GM21423 (cell line): ENCODE results near the gene ADAMTS2.

ENCODE experiments used
- ATAC-seq: cut with Tn5 transposase; IDR thresholded peaks from one replicate; pipeline ENCODE4 v1.9.1; 2021; ENCODE audit warnings: mild to moderate bottlenecking, moderate library complexity; ENCODE audit not compliant: unreplicated experiment

Gene ADAMTS2

DNA sequence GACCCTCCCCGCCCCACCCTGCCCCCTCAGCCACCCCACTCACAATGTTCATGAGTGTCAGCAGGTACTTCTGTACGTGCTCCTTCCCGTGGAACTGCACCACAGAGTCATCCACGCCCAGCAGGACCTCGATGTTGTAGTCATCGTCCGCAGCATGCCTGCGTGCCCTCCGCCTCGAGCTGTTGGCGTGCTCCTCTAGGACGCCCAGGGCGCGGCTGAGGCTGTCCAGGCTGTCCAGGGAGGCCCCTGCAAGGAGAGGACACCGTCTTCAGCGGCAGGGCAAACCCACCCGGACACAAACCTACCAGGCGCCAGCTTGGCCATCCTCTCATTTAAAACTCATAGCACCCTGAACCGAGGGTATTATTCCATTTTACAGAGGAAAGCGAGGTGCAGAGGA, 137.8 kb downstream of the ADAMTS2 start:
- no peak for ATAC-seq

DNA sequence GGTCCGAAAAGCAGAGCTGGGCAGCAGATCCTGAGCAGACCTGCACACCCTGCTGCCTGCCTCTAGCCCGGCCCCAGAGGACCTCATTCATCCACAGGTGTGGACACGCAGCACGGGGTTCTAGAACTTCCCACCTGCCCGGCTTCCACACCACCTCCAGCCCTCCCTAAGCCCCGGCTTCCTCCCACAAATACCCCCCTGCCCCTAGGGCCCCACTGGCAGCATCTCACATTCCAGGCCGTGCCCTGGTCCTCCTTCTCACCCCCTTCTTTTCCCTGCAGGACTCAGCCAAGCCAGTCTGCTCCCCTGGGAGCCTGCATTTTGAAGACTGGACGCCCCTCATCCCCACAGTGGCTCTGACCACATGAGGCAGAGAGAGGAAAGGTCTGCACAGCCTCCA, 138.9 kb downstream of the ADAMTS2 start:
- ATAC-seq: no peak

DNA sequence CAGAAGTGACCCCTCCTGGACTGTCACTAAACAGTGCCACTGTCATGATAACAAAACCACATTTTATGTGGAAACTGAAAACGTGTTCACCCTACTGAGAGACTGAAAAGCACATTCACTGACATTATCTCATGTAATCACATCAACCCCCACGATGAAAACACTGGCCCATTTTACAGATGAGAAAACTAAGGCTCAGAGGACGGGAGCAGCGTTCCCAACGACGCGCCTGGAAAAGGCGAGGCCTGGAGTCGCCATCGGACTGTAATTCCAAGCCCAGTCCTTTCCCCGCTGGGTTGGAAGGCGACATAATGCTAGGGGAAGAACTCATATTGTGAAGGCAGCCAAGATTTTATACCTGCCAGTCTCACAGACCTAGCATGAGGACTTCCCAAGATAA, 140.0 kb downstream of the ADAMTS2 start:
- ATAC-seq: no peak

DNA sequence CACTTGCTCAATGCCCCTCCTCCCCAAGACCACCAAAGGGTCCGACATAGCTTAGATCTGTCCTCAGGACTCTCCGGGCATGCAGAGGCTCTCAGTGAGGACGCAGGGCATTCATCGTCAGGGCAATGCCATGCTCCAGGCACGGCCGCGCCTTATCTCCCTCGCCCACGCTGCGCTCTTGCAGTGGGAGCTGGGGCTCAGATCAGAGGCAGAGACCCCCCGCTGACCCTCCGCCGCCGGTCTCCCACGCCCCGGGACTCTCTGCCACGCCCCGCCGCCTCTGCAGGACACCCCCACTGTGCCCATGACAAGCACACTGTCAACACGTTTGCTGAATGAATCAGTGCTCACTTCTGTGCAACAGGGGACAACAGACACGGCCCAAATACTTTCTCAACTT, 140.7 kb downstream of the ADAMTS2 start:
- ATAC-seq: no peak

DNA sequence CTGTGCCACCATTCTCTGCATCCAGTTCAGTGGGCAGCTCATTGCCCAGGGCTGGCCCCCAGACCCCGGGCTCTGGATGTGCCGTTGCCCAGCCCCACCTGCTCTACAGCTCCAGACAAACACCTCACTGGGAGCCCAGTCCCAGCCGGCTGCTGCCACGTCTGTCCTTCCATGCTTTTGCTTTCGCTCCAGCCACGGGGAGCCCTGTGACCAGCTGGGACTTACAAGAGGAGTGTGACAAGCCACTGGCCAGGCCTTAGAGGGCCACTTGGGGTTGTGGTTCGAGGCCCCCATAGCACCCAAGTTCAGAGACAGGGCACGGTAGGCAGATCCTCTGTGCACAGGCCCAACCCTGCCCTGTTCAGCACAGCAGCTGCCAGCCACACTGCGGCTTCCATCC, 142.0 kb downstream of the ADAMTS2 start:
- no peak for ATAC-seq

DNA sequence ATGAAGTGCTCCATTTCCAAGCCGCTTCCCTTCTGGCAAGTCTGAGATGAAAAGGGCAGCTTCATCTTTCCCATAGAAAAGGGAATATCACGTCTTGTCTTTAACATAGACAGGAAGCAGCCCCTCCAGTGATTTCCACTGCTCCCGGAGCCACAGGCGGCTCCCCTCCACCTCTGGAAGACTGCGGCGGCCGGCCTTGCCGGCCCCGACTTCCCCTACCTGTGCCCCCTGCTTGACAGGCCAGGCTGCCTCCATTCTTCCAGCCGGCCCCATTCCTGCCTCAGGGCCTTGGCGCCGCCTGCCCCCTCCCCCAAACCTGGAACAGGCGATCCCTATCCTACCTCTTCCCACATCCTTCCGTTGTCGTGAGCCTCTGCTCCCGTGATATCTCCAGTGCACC, 143.3 kb downstream of the ADAMTS2 start:
- no peak for ATAC-seq

DNA sequence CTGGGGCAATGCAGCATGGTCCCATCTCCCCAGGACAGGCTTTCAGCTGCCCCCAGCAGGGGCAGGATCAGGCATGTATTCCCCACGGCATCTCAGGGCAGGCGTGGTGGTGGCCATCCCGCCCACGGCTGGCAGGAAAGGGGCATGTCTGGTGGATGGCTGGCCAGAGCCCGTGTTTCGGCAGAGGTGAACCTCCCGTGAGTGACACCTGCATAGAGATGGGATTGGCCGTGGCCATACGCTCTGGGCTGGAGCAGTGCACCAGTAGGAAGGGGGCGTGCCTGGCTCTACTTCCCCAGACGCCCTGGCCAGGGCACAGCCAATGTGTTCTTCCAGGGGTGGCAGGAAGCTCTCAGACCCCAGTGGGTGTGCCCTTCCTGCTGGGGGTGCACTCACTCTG, 146.0 kb downstream of the ADAMTS2 start:
- no peak for ATAC-seq

DNA sequence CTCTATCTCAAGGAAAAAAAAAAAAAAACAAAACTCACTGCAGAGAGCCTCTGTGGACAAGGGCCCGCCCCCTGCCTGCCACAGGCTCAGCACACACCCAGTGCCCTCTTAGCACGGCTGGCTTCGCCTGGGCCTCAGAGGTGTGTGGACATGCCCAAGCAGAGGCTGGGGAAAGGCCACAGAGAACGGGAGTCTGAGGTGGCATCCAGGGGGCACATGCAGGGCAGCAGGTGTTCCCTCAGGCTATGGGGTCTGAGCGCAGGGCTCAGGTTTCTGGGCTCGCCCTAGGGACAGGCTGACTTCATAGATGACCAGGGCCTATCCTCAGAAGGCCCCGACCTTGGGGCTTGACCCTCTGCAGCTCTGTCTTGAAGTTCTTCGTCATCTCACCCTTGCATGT, 146.4 kb downstream of the ADAMTS2 start:
- ATAC-seq: no peak

DNA sequence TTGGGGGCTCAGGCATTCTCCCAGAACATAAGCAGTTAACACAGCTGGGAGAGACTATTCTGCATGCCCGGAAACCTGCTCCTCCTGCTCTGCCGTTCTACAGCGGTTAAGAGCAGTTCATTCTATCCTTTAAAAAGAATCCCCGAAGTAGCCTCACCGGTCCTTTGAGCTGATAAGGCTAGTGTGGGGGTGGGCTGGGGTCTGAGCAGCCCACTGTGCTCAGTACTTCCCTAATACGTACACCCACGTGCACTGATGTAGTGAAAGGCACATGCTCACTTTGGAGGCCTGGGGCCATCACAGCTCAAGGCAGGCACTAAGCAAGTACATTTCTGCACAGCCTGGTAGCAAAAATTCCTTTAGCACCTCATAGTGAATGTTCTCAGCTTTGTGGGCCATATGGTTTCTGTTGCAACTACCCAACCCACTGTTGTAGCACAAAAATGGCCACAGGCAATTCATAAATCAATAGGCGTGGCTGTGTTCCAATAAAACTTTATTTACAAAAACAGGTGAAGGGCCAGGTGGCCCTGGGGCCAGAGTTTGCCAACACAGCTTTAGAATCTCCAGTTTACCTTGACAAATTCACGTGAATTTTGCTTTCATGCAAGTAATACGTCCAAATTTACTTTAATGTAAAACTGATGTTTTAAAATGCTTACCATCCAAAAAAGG, 148.7 kb downstream of the ADAMTS2 start:
- ATAC-seq: no peak

DNA sequence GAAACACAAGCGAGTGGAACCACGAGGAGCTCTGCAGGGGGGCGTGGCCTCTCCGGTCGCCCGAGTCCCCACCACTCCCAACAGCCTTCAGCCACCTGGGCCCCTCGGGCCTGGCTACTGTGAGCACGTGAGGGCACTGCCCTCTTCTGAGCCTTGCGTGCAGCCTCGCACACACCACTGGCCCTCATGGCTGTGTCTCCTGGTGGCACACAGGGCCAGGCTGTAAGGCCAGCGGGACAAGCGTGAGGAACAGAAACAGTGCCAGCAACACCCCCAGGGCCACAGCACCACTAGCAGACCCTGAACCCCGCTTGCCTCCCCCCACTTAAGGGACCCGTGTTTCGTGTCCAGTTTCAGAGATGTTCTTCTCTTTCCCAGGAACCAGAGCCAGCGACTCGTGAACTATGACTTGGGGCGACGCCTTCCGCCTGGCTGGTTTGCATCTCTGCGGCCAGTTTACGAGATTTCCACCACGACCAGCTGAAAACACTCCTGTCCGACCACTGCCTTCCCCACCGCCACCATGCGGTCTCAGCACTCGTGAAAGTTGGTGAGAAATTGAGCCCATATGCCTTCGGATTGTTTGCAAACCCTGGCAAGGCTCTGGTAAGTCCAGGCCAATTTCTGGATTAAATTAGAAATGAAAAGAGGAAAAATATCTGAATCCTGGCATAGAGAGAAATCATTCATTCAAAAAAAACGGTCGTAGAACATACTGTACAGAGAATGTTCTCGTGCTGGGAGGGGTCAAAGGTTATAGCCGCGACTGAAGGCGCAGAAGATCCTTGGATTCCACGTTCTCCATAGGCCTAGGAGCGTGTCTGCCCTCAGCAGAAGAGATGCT, 149.5 kb downstream of the ADAMTS2 start:
- no peak for ATAC-seq

DNA sequence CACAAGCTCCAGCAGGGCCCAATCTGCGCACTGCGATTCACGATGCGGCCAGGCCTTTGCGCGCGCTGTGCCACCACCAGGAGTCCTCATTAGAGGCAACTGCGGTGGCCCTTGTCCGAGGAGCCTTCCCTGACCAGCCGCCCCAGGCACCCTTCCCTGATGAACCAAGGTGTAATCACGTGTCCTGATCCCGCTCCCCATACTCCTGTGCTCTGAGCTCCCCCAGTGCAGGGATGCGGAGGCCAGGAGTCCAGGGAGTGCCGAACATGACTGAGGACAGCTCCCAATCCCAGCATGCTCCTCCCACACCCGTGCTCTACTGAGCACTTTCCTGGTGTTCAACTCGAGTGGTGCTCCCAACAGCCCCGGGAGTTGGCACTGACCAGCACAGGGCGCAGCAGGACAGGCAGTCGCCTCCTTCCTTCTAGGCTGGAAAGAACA, 150.3 kb downstream of the ADAMTS2 start:
- ATAC-seq: no peak

DNA sequence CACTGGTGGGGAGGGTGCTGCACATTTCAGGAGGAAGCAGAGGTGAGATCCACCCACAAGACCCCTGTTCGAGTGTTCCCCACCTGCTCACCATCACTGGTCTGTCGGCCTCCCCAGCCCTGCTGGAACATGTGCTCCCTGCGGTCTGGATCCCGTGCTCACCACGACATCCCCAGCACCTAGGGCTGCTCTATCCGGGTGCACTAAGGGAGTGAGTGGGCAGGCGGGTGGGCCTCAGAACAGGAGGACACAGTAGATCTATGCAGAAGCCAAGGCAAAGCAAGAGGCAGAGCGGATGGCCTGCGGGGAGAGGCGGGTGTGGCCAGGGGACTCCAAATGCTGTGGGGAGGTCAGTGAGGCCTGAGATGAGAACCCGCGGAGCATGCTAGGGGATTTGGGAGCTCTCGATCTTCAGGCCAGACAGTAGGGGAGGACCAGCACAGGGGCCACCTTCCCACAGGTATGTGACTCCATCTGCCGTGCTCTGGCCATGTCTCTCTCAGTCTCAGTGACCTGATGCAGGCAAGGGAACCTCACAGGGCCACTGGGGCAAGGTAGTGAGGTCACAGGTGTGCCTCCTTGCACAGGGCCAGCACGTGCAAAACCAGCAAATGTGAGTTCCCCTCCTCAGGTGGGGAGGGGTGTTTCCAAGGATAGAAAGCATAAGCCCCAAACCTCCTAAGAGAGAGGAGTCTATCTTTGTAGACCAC, 150.9 kb downstream of the ADAMTS2 start:
- ATAC-seq: no peak

DNA sequence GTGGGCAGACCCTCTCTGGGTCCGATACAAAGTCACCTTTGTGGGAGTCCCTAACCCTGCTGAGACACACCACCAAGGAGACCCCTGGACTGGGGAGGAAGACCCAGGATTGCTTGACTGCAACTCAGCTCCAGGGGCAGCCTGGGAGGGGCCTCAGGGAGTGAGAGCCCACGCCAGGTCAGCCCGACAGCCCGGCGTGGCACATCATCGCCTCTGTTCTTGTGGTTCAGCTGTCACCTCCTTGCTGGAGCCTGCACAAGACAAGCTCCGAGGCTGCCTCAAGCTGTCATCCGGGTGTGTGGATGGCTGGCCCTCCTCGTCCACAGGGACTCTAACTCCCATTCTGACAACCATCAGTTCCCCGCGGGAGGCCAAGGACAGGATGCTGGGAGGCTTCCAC, 151.5 kb downstream of the ADAMTS2 start:
- ATAC-seq: no peak

DNA sequence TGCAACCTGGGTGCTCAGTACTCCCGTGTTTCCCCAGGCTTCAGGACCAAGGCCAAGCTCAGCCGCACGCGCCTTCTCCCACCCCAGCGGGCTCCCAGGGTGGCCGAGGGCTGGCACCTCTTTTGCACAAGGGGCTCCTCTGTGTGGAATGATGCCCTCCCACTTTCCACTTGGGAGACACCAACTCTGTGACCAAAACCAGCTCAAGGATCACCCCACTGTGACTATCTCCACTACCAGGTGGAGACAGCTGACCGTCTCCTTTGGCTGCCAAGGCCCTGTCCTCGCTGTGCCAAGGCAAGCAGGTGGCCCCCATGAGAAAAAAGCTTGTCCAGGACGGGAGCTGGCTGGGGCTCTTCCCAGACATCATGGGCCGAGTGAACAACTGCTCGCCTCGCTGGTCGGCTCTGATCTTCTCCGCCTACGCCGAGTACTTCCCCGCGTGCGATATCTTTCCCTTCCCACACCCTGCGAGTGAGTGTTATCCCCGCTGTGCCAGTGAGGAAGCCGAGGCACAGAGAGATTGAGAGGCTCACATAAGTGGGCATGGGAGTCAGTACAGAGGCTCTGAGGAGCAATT, 152.3 kb downstream of the ADAMTS2 start:
- no peak for ATAC-seq

DNA sequence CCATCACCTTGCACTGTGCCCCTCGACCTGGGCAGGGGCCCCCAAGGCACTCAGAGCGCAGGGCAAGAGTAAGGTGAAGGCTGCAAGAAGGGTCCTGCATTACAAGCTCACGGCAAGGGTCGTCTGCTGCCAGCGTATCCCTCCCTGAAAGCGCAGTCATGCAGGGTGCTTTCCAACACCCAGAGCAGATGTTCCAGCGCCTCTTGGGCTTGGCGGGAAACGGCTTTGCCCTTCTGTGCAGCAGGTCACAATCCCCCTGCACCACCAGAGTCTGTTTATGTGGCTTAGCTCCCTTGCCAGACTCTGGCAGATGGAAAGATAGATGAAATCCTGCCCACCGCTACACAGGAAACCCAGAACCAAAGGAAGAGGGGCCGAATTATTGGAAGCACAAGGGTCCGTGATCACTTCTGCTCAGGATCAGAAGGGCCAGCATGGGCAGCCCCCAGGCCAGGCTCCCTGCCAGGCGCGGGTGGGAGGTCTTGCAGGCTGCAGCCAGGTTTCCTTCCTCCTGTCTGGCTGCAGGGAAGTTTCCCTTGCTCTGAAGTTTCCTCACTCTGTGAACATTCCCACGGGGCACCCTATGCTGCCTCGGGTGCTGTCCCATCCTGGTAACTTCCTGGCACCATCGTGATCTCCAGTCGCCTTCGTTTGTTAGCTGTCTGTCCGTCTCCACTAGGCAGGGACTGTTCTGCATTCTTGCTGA, 152.9 kb downstream of the ADAMTS2 start:
- no peak for ATAC-seq

DNA sequence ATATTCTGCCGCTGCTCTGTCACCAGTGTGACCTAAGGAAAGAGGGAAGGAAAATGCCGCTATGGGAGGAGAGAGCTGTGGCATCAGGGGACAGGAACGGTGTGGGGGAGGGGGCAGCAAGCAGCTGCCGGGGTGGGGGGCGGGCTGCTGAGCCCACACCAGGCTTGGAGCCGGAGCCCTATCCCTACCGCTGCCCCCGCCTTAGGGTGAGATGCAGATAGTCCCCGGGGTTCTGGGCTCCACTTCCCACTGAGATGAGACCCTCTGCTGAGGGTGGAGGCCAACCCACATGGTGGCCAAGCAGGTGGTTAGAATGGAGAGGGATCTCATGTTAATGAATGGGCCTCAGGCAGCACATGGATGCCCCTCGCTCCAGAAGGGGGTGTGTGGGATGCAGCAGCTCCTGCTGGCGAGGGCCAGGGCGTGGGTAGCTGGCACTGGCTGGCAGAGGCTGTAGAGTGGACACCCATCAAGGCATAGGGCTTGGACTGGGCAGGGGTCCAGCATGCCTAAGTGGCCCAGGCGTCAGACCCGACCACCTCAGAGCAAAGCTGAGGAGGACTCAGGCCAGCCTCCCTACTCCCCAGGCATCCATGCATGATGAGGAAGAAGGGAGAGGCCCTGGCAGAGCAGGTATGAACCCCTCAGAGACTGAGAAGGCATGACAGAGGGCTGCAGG, 153.6 kb downstream of the ADAMTS2 start:
- ATAC-seq: no peak

DNA sequence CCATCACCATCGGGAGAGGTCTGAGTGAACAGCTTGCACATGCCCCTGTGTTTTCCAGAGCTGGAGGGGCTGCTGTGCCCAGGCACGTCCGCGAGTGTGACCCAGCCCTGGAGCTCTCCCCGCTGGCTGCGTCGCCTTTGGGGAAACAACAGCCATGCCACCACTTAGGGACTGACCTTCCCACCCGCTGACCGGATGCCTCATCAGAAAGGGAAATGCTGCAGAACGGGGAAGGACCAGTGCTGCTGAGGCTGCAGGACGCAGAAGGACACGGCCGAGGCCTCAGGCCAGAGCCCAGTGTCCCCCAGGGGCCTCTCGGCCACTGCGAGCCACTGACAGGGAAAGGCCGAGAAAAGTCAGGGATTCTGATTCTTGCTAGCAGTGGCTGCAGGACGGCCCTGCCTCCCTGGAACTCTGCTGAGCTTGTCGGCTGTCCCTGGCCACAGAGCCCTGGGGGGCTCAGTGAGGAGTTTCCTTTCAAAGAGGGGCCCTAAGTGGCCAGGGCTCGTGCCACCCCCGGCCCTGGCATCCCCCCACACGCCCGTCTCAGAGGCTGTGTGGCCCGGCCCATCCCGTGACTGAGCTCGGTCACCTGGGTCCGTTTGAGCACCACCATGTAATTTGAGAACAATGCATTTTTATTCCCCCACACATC, 154.3 kb downstream of the ADAMTS2 start:
- no peak for ATAC-seq

DNA sequence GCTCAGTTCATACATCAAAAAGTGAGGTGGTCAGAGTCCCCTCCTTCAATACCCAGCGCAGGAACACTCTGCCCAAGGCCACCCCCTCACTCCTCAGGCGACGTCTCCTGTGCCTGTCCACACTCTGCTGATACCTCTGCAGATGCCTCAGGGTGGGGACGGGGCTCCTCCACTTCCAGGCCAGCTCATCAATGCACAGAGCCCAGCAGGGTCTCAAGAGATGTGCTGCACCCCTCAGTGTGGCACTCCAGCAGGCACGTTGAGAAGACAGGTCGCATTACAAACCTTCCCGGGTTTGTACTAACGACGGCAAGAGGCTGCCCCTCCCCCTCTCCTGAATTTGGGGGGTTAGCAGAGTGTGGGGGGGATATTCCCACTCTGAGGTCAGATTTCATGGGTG, 156.6 kb downstream of the ADAMTS2 start:
- no peak for ATAC-seq

DNA sequence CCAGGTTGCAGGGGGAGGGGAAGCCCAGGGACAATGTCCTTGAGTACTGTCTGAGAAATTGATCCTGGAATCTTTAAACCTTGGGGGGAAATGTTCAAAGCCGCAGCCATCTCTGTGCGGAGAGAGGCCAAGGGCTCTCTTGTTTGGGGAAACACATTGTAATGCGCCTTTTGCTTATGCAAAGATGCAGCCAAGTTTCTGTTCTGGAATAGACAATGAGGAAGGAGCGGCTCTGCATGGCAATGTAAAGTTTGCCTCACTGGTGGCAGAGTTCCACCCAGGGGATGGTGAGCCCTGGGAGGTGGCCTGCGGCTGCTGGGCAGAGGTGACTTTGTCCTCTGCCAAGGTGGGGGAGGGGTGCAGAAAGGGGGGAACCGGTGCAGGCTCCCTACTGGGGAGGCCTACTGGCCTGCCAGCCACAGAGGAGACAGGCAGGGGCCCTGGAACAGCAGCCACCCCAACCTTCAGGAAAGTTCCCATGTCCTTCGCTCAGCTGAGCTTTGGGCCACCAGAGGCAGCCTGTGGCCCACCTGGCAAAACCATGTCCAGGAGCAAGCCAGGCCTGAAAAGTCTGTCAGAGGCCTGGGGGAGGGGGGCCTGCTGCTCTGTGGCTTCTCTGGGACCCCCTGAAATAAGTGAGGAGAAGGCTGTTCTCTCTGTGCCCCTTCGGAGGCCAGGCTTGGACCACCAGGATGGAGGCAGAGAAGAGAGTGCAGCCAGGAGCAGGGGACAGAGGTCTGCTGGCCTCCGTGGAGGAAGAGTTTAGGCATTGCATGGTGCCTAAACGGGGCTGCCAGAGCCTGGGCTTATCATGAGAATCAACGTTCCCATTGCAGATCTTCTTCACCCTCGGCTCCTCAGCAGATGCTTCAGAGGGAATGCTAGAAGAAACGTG, 157.3 kb downstream of the ADAMTS2 start:
- no peak for ATAC-seq
